GM12874 (cell line): Measurements from ENCODE around the gene CHRNE.

ENCODE experiments used
- CTCF ChIP-seq: IDR thresholded peaks from 2 replicates; pipeline ENCODE4 v1.5.1; 2011; ENCODE audit warnings: low read depth, mild to moderate bottlenecking, control low read depth, low read length, moderate library complexity; ENCODE audit not compliant: insufficient read depth

CHRNE gene

DNA sequence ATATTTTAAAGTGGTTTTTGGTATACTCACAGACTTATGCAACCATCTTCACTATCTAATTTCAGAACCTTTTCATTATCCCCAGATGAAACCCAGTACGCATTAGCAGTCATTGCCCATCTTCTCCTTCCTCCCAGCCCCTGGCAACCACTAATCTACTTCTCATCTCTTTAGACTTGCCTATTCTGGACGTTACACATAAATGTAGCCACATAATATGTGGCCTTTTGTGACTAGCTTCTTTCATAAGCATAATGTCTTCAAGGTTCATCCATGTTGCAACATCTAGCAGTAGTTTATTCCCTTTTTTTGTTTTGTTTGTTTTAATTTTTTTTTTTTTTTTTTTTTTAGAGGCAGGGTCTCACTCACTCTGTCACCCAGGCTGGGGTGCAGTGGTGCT lies 32.0 kb downstream of the CHRNE start:
- no peak for TF ChIP-seq CTCF

GRCh38 chr17:4863321-4863720 lies 39.6 kb downstream of the CHRNE start:
- no peak for TF ChIP-seq CTCF

DNA sequence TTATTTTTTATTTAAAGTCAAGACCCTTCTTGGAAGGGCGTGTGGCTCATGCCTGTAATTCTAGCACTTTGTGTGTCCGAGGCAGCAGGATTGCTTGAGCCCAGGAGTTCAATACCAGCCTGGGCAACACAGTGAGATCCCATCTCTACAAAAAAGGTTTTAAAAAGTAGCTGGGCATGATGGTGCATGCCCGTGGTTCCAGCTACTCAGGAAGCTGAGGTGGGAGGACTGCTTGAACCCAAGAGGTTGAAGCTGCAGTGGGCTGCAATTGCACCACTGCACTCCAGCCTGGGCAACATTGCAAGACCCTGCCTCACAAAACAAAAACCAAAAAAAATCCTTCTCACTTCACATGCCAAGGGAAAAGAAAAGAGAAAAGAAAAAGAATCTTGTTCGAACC lies 40.2 kb downstream of the CHRNE start:
- no peak for TF ChIP-seq CTCF

DNA sequence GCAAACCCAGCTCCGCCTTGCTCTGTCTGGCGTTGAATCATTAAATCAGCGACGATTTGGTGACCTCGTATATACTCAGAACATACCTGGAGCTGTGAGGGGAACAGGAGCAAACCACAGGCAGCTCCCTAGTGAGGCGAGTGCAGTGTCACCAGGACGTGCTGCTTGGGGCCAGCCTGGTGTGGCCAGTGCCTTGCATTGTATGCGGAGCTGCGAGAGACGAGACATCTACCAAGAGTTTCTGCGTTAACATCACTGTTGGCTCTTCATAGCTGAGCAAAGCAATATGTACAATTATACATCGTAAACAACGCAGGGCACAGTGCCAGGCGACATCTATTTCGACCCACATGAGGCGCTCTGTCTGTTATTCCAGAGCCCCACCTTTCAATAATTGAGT lies 41.8 kb downstream of the CHRNE start:
- TF ChIP-seq CTCF, result no peak

GRCh38 chr17:4860651-4861050 lies 42.2 kb downstream of the CHRNE start:
- no peak for TF ChIP-seq CTCF

DNA sequence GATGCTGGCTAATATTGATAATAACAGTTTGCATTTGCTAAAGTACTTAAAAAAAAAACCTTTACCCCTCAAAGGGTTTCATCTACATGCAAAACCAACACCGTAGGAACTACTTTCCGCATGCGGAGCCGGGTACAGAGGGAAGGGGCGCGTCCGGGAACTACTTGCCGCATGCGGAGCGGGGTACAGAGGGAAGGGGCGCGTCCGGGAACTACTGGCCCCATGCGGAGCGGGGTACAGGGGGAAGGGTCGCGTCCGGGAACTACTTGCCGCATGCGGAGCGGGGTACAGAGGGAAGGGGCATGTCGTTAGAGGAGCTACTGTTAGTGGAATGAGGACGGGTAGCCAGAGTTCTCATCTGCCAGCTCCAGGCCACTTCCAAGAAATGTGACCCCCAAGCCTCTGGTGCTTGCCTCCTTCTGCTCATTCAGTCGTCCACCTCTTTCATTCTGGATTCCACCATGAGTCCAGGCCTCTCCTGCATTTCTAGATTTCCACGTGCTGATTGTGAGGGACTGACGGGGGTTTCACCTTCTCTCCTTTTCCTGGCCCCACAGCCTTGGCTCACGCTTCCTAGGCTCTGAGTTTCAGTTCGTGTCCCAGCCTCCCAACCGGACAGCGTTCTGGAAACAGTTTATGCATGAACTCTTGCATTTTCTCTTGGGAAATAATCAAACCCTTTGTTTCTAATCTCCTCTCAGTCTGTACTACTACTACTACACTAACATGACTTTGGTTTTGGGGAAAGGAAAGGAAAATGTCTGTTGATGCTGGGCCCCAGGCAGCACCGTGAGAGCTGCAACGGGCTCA lies 42.9 kb downstream of the CHRNE start:
- TF ChIP-seq CTCF, result no peak

- no peak for TF ChIP-seq CTCF
These were observed 44.0 kb downstream of the CHRNE start for GRCh38 chr17:4858882-4859260.
